ENCODE data around the gene EFCAB6. TPM values are rescaled to one million over a fixed set of nuclear protein-coding genes. Genes with fewer than 3 reads are reported as not detected.

The EFCAB6 gene
- total RNA-seq, 2 experiments from 2014 or later = 0.13 TPM; not detected in 1

DNA sequence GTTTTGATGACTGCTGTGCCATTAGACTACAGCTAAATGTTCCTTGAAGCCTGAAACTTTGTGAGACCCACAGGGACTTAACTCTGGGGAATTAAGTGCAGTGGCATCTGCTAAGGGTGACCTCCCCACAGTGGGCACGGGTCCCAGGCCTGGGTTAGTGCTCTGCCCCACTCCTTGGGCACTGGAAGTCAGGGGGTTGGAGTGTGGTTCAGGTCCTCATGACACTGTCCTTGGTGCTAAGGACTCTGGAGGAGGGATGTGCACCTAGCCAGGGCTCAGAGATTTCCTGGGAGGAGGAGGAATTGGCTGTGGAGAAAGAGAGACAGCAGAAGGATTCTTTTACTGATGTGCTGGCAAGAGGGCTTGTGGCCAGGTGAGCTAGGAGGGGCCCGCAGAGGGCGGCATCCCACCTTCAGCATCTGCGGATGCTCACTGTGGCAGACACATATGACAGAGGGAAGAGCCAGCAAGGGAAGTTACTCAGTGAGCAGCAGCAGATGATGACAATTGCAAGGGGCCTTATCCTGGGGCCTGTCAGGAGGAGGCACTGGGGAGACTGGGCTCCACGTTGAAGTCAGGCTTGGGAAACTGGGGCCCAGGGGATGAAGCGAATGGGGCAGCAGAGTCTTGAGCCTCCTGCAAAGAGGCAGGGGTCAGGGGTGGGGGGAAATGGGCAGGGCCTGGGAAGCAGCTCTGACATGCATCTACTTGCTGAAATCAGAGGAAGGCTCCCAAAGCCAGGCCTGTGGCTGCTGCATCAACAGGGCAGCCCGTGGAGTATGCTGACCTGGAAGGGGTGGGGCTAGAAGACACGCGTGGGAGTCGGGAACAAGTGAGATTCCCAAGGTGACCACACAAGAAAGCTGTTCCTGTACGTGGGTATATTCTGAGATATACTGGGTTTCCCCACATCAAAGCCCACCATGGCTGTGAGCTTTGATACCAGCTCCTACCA, 256.3 kb downstream of the EFCAB6 start:
- H3K4me1 ChIP-seq (ENCODE audit: insufficient read depth, low read length, poor library complexity, severe bottlenecking) = no peaks in the 10 kb centered on the region
- H4K20me1 ChIP-seq (ENCODE audit: insufficient read depth, low read length) = no peaks in the 10 kb centered on the region
- H3K27ac ChIP-seq (ENCODE audit: low read depth, low read length, poor library complexity, severe bottlenecking) = no peak overlapping the region
- intact Hi-C loops (cut with micrococcal nuclease; ENCODE audit: unreplicated experiment) = no loop called here
- no peak overlapping the region for H2AFZ ChIP-seq (ENCODE audit: low read length)
- CTCF ChIA-PET (ENCODE audit: unreplicated experiment) = no interaction called here
- no TSS peak for BruUV-seq (replicated peaks)
- no peaks in the 10 kb centered on the region for H3K79me2 ChIP-seq (ENCODE audit: insufficient read depth, low read depth, low read length)
- TF ChIP-seq EZH2phosphoT487 (IDR thresholded peaks at IDR 0.05; ENCODE audit: borderline replicate concordance, low read depth, low read length) = no peak
- no peak for TF ChIP-seq CTCF (conservative IDR thresholded peaks at IDR 0.05; ENCODE audit: low read length)
- no peak overlapping the region for H3K4me2 ChIP-seq (ENCODE audit: low read length)
- POLR2A ChIA-PET = interaction anchor here (0.7 kb wide), 1 partner anchor 630 kb away, joined by 3 read pairs; no protein-coding TSS in a partner anchor
- H3K4me3 ChIP-seq (ENCODE audit: low read depth, low read length, poor library complexity, severe bottlenecking) = no peak overlapping the region
- no peaks in the 10 kb centered on the region for H3K9me2 ChIP-seq (ENCODE audit: insufficient read depth, low read length)
- no peaks in the 10 kb centered on the region for H3K9me3 ChIP-seq (ENCODE audit: low read length)
- no peak for DNase-seq (ENCODE audit: low spot score)
- no peaks in the 10 kb centered on the region for H3K36me3 ChIP-seq (ENCODE audit: insufficient read depth, low read length)

GRCh38 chr22:43554694-43555365, 257.3 kb downstream of the EFCAB6 start:
- H3K4me2 ChIP-seq (ENCODE audit: low read length) = no peak overlapping the region
- no peaks in the 10 kb centered on the region for H4K20me1 ChIP-seq (ENCODE audit: insufficient read depth, low read length)
- H3K9me2 ChIP-seq (ENCODE audit: insufficient read depth, low read length) = no peaks in the 10 kb centered on the region
- H3K27ac ChIP-seq (ENCODE audit: low read depth, low read length, poor library complexity, severe bottlenecking) = no peak overlapping the region
- no peak overlapping the region for H2AFZ ChIP-seq (ENCODE audit: low read length)
- intact Hi-C loops (cut with micrococcal nuclease; ENCODE audit: unreplicated experiment) = no loop called here
- CTCF ChIA-PET (ENCODE audit: unreplicated experiment) = no interaction called here
- H3K9me3 ChIP-seq (ENCODE audit: low read length) = no peaks in the 10 kb centered on the region
- POLR2A ChIA-PET = interaction anchor here (0.7 kb wide), 1 partner anchor 629 kb away, joined by 3 read pairs; no protein-coding TSS in a partner anchor
- no peaks in the 10 kb centered on the region for H3K79me2 ChIP-seq (ENCODE audit: insufficient read depth, low read depth, low read length)
- no peak overlapping the region for H3K4me3 ChIP-seq (ENCODE audit: low read depth, low read length, poor library complexity, severe bottlenecking)
- no peak for DNase-seq (ENCODE audit: low spot score)
- no peaks in the 10 kb centered on the region for H3K36me3 ChIP-seq (ENCODE audit: insufficient read depth, low read length)
- no TSS peak for BruUV-seq (replicated peaks)
- TF ChIP-seq EZH2phosphoT487 (IDR thresholded peaks at IDR 0.05; ENCODE audit: borderline replicate concordance, low read depth, low read length) = no peak
- TF ChIP-seq CTCF (conservative IDR thresholded peaks at IDR 0.05; ENCODE audit: low read length) = no peak
- no peaks in the 10 kb centered on the region for H3K4me1 ChIP-seq (ENCODE audit: insufficient read depth, low read length, poor library complexity, severe bottlenecking)
